OCI-LY1 (cell line): ENCODE data around the gene MUC2.

Experiments
- H2AFZ ChIP-seq: fragments of 200-600 bp; sonication (generic), shearing (Covaris generic); 2 replicates; pipeline ENCODE4 v1.6.0; 2014; ENCODE audit warnings: antibody characterized with exemption, mild to moderate bottlenecking, low read length
- H3F3A ChIP-seq: fragments of 200-600 bp; sonication (generic), shearing (Covaris generic); 2 replicates; pipeline ENCODE4 v1.6.0; 2014; ENCODE audit warnings: mild to moderate bottlenecking, antibody characterized with exemption, low read length, moderate library complexity; ENCODE audit not compliant: insufficient read depth
- H3K27ac ChIP-seq: fragments of 200-600 bp; sonication (generic); 2 replicates; pipeline ENCODE4 v1.5.1; 2014; ENCODE audit warnings: low read length, mixed run types, mild to moderate bottlenecking, low read depth; ENCODE audit not compliant: poor library complexity, severe bottlenecking
- H3K27me3 ChIP-seq: fragments of 200-600 bp; sonication (generic); 2 replicates; pipeline ENCODE4 v1.6.0; 2014; ENCODE audit warnings: antibody characterized with exemption, mild to moderate bottlenecking, low read length, moderate library complexity; ENCODE audit not compliant: insufficient read depth
- H3K36me3 ChIP-seq: fragments of 200-600 bp; sonication (generic); 2 replicates; pipeline ENCODE4 v1.6.1; 2014; ENCODE audit warnings: mild to moderate bottlenecking, antibody characterized with exemption, low read length, moderate library complexity, mixed read lengths; ENCODE audit not compliant: insufficient read depth
- H3K4me1 ChIP-seq: fragments of 200-600 bp; sonication (generic); 2 replicates; pipeline ENCODE4 v1.5.1; 2014; ENCODE audit warnings: mild to moderate bottlenecking, low read length, moderate library complexity; ENCODE audit not compliant: insufficient read depth, severe bottlenecking
- H3K4me2 ChIP-seq: fragments of 200-600 bp; sonication (generic), shearing (Covaris generic); 2 replicates; pipeline ENCODE4 v1.6.1; 2014; ENCODE audit warnings: low read length
- H3K4me3 ChIP-seq: fragments of 200-600 bp; sonication (generic); 2 replicates; pipeline ENCODE4 v1.5.1; 2014; ENCODE audit warnings: low read length, low read depth, mild to moderate bottlenecking, mixed read lengths; ENCODE audit not compliant: poor library complexity, severe bottlenecking
- H3K79me2 ChIP-seq: fragments of 200-600 bp; shearing (Covaris generic); 2 replicates; pipeline ENCODE4 v1.6.1; 2016; ENCODE audit warnings: mixed run types, low read length, mixed read lengths; ENCODE audit not compliant: insufficient read depth
- H3K9ac ChIP-seq: fragments of 200-600 bp; sonication (generic), shearing (Covaris generic); 2 replicates; pipeline ENCODE4 v1.6.1; 2014; ENCODE audit warnings: mild to moderate bottlenecking, low read length, mixed read lengths
- H3K9me2 ChIP-seq: fragments of 200-600 bp; sonication (generic), shearing (Covaris generic); 2 replicates; pipeline ENCODE4 v1.6.1; 2014; ENCODE audit warnings: low read depth, mild to moderate bottlenecking, low read length, mixed read lengths
- H3K9me3 ChIP-seq: fragments of 200-600 bp; shearing (Covaris generic); 2 replicates; pipeline ENCODE4 v1.6.1; 2014; ENCODE audit warnings: low read length, mixed read lengths
- H4K20me1 ChIP-seq: fragments of 200-600 bp; sonication (generic), shearing (Covaris generic); 2 replicates; pipeline ENCODE4 v1.6.0; 2016; ENCODE audit warnings: mild to moderate bottlenecking, low read length; ENCODE audit not compliant: insufficient read depth
- CTCF ChIP-seq: fragments of 200-600 bp; sonication (generic), shearing (Covaris generic); IDR thresholded peaks from 2 replicates; pipeline ENCODE4 v1.5.1; 2017; ENCODE audit warnings: mild to moderate bottlenecking, antibody characterized with exemption, low read length, moderate library complexity, mixed read lengths
- EZH2 ChIP-seq: fragments of 200-600 bp; sonication (generic), shearing (Covaris generic); IDR thresholded peaks from 2 replicates; pipeline ENCODE4 v1.8.0; 2017; ENCODE audit warnings: borderline replicate concordance, mixed run types, mild to moderate bottlenecking, antibody characterized with exemption, low read length, moderate library complexity, mixed read lengths

The MUC2 gene

DNA sequence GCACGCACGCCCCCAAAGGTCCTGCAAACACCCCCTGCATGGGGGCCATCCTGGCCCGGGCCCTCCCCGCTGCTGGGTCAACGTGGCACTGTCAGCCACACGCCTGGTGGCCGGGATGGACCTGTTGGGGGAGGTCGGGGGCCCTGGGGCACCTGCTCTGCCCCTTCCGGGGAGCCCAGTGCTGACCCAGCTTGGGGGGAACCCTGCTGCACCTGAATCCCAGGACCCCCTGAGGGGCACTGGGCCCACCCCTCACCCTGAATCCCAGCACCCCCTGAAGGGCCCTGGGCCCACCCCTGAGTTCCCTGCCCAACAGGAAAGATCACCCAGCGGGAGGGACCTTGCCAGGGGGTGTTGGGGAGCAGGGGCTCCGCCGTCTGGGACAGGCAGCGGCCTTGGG is 37.7 kb upstream of the MUC2 start:
- no peak overlapping the region for H2AFZ ChIP-seq
- H3K27me3 ChIP-seq, result no peaks in the 10 kb centered on the region
- no peaks in the 10 kb centered on the region for H3F3A ChIP-seq
- no peak overlapping the region for H3K9ac ChIP-seq
- H3K36me3 ChIP-seq, result no peaks in the 10 kb centered on the region
- H3K27ac ChIP-seq, result no peak overlapping the region
- no peaks in the 10 kb centered on the region for H3K79me2 ChIP-seq
- H4K20me1 ChIP-seq, result no peaks in the 10 kb centered on the region
- no peak overlapping the region for H3K4me3 ChIP-seq
- H3K9me3 ChIP-seq, result no peaks in the 10 kb centered on the region
- H3K4me1 ChIP-seq, result no peaks in the 10 kb centered on the region
- no peak for TF ChIP-seq CTCF
- no peak for TF ChIP-seq EZH2
- no peak overlapping the region for H3K4me2 ChIP-seq
- H3K9me2 ChIP-seq, result no peaks in the 10 kb centered on the region

DNA sequence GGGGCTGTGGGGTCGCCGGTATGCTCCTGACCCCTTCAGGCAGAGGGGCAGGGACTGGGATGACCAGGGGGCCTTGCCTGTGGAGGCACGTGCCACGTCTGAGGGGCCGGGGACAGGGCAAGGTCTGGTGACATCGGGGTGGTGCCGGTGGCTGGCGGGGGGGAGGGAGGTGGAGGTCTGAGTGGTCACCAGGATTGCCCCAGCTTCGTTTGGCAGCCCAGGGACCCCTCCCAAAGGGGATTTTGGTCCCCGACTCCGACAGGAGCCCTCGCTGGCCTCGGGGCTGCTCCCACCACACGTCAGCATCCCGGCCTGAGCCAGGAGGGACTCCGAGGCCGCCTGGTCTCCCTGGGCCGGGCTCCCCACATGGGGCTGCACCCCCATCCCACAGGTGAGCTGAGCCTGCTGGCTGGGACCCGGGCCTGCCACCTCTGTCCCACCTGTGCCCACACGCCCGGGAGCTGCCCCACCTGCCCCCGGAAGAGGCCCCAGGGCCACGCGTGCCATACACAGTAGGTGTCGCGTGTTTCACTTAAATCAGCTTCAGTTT is 37.1 kb upstream of the MUC2 start:
- H3F3A ChIP-seq, result no peaks in the 10 kb centered on the region
- no peak overlapping the region for H3K4me2 ChIP-seq
- no peak overlapping the region for H3K9ac ChIP-seq
- H3K27ac ChIP-seq, result no peak overlapping the region
- H3K4me1 ChIP-seq, result no peaks in the 10 kb centered on the region
- TF ChIP-seq EZH2, result no peak
- no peaks in the 10 kb centered on the region for H3K79me2 ChIP-seq
- H3K36me3 ChIP-seq, result no peaks in the 10 kb centered on the region
- no peaks in the 10 kb centered on the region for H3K27me3 ChIP-seq
- no peaks in the 10 kb centered on the region for H4K20me1 ChIP-seq
- no peaks in the 10 kb centered on the region for H3K9me2 ChIP-seq
- H2AFZ ChIP-seq, result no peak overlapping the region
- no peaks in the 10 kb centered on the region for H3K9me3 ChIP-seq
- H3K4me3 ChIP-seq, result no peak overlapping the region

GRCh38 chr11:1038361-1038760 is 36.3 kb upstream of the MUC2 start:
- Histone ChIP-seq H3F3A (no peaks in the 10 kb centered on the region), H3K9me3 (no peaks in the 10 kb centered on the region), H3K9me2 (no peaks in the 10 kb centered on the region), H3K4me1 (peaks cover under 1% of the 10 kb centered on the region), H3K79me2 (no peaks in the 10 kb centered on the region), H3K27me3 (no peaks in the 10 kb centered on the region), H3K4me3 (no peak overlapping the region), H3K36me3 (no peaks in the 10 kb centered on the region), H3K27ac (no peak overlapping the region), H3K4me2 (no peak overlapping the region), H4K20me1 (no peaks in the 10 kb centered on the region), H3K9ac (no peak overlapping the region), H2AFZ (no peak overlapping the region)
- TF ChIP-seq CTCF (no peak), EZH2 (no peak)

DNA sequence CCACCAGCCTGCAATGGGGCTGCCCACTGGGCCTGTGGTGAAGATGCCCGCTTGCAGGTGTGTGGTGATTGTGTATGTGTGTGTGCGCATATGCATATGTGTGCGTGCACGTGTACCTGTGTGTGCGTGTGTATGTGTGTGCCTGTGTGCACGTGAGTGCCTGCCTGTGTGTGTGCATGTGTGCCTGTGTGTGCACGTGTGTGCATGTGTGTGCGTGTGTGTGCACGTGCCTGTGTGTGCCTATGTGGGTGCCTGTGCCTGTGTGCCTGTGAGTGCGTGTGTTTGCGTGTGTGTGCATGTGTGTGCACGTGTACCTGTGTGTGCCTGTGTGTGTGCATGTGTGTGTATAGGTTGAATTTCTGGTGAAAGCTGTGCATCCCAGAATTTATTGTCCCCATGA is 35.8 kb upstream of the MUC2 start:
- H3K36me3 ChIP-seq, result no peaks in the 10 kb centered on the region
- no peak overlapping the region for H2AFZ ChIP-seq
- H3K27me3 ChIP-seq, result no peaks in the 10 kb centered on the region
- TF ChIP-seq CTCF, result no peak
- peaks cover 6% of the 10 kb centered on the region for H3K4me1 ChIP-seq
- H3K79me2 ChIP-seq, result no peaks in the 10 kb centered on the region
- H4K20me1 ChIP-seq, result no peaks in the 10 kb centered on the region
- H3K9me2 ChIP-seq, result no peaks in the 10 kb centered on the region
- H3K27ac ChIP-seq, result no peak overlapping the region
- no peak overlapping the region for H3K4me3 ChIP-seq
- H3K4me2 ChIP-seq, result no peak overlapping the region
- no peaks in the 10 kb centered on the region for H3F3A ChIP-seq
- H3K9ac ChIP-seq, result no peak overlapping the region
- H3K9me3 ChIP-seq, result no peaks in the 10 kb centered on the region
